NB4 (cell line): ENCODE data around the gene SLC39A11.

ENCODE experiments used
- DNase-seq: peaks from one replicate; pipeline ENCODE4 v3.0.0; 2010; ENCODE audit warnings: low read depth
- H3K4me3 ChIP-seq: one replicate; pipeline ENCODE4 v1.5.1; 2011; ENCODE audit warnings: mild to moderate bottlenecking, low read depth, low read length, moderate library complexity
- CTCF ChIP-seq: IDR thresholded peaks from one replicate; pipeline ENCODE4 v1.5.1; 2012; ENCODE audit warnings: low read depth, low read length
- MAX ChIP-seq: IDR thresholded peaks from 2 replicates; pipeline ENCODE4 v1.6.1; 2011; ENCODE audit warnings: low read depth, low read length
- MYC ChIP-seq: IDR thresholded peaks from 2 replicates; pipeline ENCODE4 v1.6.1; 2011; ENCODE audit warnings: low read depth, low read length
- POLR2A ChIP-seq: IDR thresholded peaks from 2 replicates; pipeline ENCODE4 v1.6.1; 2011; ENCODE audit warnings: mild to moderate bottlenecking; ENCODE audit not compliant: insufficient read length; ENCODE audit errors: extremely low read depth

The SLC39A11 gene

GRCh38 chr17:73126716-73127473 lies 34.4 kb upstream of the SLC39A11 start:
- no peak for TF ChIP-seq POLR2A
- no peak for TF ChIP-seq MYC
- no peak for TF ChIP-seq CTCF
- no peak for TF ChIP-seq MAX
- no peak for DNase-seq
- no peak overlapping the region for H3K4me3 ChIP-seq

GRCh38 chr17:73123606-73124320 lies 31.3 kb upstream of the SLC39A11 start:
- TF ChIP-seq MAX (no peak), MYC (no peak), CTCF (no peak), POLR2A (no peak)
- no peak for DNase-seq
- H3K4me3 ChIP-seq: no peak overlapping the region

DNA sequence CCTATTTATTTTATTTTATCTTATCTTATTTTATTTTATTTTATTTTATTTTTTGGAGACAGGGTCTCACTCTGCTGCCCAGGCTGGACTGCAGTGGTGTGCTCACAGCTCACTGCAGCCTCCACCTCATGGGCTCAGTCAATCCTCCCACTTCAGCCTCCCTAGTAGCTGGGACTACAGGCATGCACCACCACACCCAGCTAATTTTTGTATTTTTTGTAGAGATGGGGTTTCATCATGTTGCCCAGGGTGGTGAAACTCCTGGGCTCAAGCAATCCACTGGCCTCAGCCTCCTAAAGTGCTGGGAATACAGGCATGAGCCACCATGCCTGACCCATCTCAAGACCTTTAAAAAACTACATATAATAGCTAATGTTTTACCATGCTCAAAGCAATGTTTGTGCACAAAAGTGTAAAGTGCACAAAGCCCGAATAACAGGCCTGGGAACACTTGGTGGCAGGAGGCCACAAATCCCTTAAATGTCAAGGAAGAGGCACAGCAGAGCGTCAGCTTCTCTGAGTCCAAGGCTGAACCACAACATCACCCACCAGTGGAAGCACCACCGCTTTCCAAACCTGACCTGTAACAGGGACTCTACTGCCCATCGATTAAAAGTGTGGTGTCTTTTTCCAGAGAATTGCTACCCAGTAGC lies 30.6 kb upstream of the SLC39A11 start:
- TF ChIP-seq MAX (no peak), POLR2A (no peak), MYC (no peak), CTCF (no peak)
- no peak for DNase-seq
- no peak overlapping the region for H3K4me3 ChIP-seq

- no peak for DNase-seq
- TF ChIP-seq CTCF (no peak), POLR2A (no peak), MYC (no peak), MAX (no peak)
- no peak overlapping the region for H3K4me3 ChIP-seq
Measured at GRCh38 chr17:73121506-73121905, 29.0 kb upstream of the SLC39A11 start.

DNA sequence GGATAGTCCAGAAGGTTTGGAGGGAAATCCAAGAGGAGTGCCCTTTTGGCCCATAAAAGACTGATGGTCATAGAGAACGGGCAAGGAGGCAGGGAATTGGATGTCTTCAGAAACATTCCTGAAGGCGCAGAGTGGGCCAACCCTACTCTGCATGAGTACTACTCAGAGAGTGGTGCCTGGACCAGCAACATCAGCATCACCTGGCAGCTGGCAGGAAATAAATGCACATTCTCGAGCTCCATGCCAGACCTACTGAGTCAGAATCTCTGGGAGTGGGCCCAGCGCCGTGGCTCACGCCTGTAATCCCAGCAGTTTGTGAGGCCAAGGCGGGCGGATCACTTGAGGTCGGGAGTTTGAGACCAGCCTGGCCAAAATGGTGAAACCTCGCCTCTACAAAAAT lies 27.1 kb upstream of the SLC39A11 start:
- DNase-seq: no peak
- no peak overlapping the region for H3K4me3 ChIP-seq
- TF ChIP-seq MAX: no peak
- no peak for TF ChIP-seq CTCF
- no peak for TF ChIP-seq POLR2A
- no peak for TF ChIP-seq MYC
